Calu3 (cell line): ENCODE results near the gene PRPF40A. TPM values are rescaled to one million over a fixed set of nuclear protein-coding genes. Genes with fewer than 3 reads are reported as not detected.
A peak's percentile ranks its signal among the peaks of the same experiment; 100 is the strongest.

Experiments
- BruUV-seq: library from RNA; stranded (reverse); fragments of 400-500 nt; replicated peaks from 2 replicates; lab custom pipeline; 2021; lab: Mats Ljungman, UMichigan
- CTCF ChIA-PET: fragments of 300-600 bp; sonication (Branson Sonifier 250); formaldehyde crosslinking; loops from one replicate; lab custom pipeline; 2022; ENCODE audit warnings: antibody characterized with exemption; lab: Charles Lee
- DNase-seq: peaks from one replicate; pipeline ENCODE4 v3.0.0; 2022
- H3K27ac Mint-ChIP-seq: one replicate; pipeline ENCODE4 v1.8.0; 2022; ENCODE audit warnings: mixed read lengths; ENCODE audit not compliant: unreplicated experiment
- H3K27me3 Mint-ChIP-seq: one replicate; pipeline ENCODE4 v1.8.0; 2022; ENCODE audit warnings: mixed read lengths; ENCODE audit not compliant: unreplicated experiment
- H3K36me3 Mint-ChIP-seq: one replicate; pipeline ENCODE4 v1.8.0; 2022; ENCODE audit warnings: mild to moderate bottlenecking, moderate library complexity, mixed read lengths; ENCODE audit not compliant: insufficient read depth, unreplicated experiment
- H3K4me1 Mint-ChIP-seq: one replicate; pipeline ENCODE4 v1.8.0; 2022; ENCODE audit warnings: mild to moderate bottlenecking, low read depth, mixed read lengths; ENCODE audit not compliant: unreplicated experiment
- H3K4me3 Mint-ChIP-seq: one replicate; pipeline ENCODE4 v1.8.0; 2022; ENCODE audit warnings: mild to moderate bottlenecking, low read depth, moderate library complexity, mixed read lengths; ENCODE audit not compliant: unreplicated experiment
- H3K9me3 Mint-ChIP-seq: one replicate; pipeline ENCODE4 v1.8.0; 2022; ENCODE audit warnings: low read depth, mixed read lengths; ENCODE audit not compliant: unreplicated experiment
- CTCF ChIP-seq: fragments of 200-600 bp; IDR thresholded peaks from one replicate; pipeline ENCODE4 v1.8.0; 2022; ENCODE audit warnings: antibody characterized with exemption; ENCODE audit not compliant: unreplicated experiment
- intact Hi-C: fragments of 100-400 bp; cut with micrococcal nuclease; formaldehyde crosslinking; loops from one replicate; pipeline ENCODE4 v1.10.0; 2022; ENCODE audit not compliant: unreplicated experiment
- total RNA-seq: library from RNA; stranded (reverse); gene quantifications from 2 replicates; pipeline ENCODE4 v1.2.3, GENCODE V29; 2022

Gene PRPF40A
- total RNA-seq, 1 experiment from 2014 or later = 118 TPM

GRCh38 chr2:152694161-152694661 is 23.1 kb downstream of the PRPF40A start:
- Mint-ChIP-seq H3K27me3 (no peaks in the 10 kb centered on the region), H3K27ac (peak overlapping the region; percentile 76), H3K9me3 (no peaks in the 10 kb centered on the region), H3K36me3 (peaks cover 11% of the 10 kb centered on the region), H3K4me3 (peak overlapping the region; percentile 52), H3K4me1 (no peaks in the 10 kb centered on the region)
- BruUV-seq = no TSS peak
- DNase-seq = no peak
- TF ChIP-seq CTCF = no peak
- CTCF ChIA-PET = interaction anchor here (1.1 kb wide), 1 partner anchor 49 kb away, joined by 3 read pairs; no protein-coding TSS in a partner anchor
- intact Hi-C loops = loop anchor here (2.0 kb wide), 1 partner anchor 21 kb away; no protein-coding TSS in a partner anchor

GRCh38 chr2:152693033-152693432 is 24.2 kb downstream of the PRPF40A start:
- TF ChIP-seq CTCF = no peak

GRCh38 chr2:152686321-152686720 is 30.9 kb downstream of the PRPF40A start:
- Mint-ChIP-seq H3K27ac (no peak overlapping the region), H3K9me3 (no peaks in the 10 kb centered on the region), H3K4me1 (peaks cover 8% of the 10 kb centered on the region), H3K36me3 (peaks cover 20% of the 10 kb centered on the region), H3K4me3 (no peak overlapping the region), H3K27me3 (no peaks in the 10 kb centered on the region)
- no peak for DNase-seq
- CTCF ChIA-PET = no interaction called here
- BruUV-seq = no TSS peak
- no peak for TF ChIP-seq CTCF
- intact Hi-C loops = no loop called here

More at GRCh38 chr2:152693033-152693432, 24.2 kb downstream of the PRPF40A start:
- Mint-ChIP-seq H3K4me3 (no peak overlapping the region), H3K27ac (no peak overlapping the region), H3K36me3 (peaks cover 11% of the 10 kb centered on the region), H3K27me3 (no peaks in the 10 kb centered on the region), H3K9me3 (no peaks in the 10 kb centered on the region), H3K4me1 (no peaks in the 10 kb centered on the region)
- intact Hi-C loops = no loop called here
- no TSS peak for BruUV-seq
- CTCF ChIA-PET = no interaction called here
- no peak for DNase-seq

- no peak overlapping the region for H3K4me3 Mint-ChIP-seq
- peaks cover 8% of the 10 kb centered on the region for H3K4me1 Mint-ChIP-seq
- H3K27ac Mint-ChIP-seq = peak overlapping the region; percentile 4
- CTCF ChIA-PET = no interaction called here
- intact Hi-C loops = no loop called here
- no peak for TF ChIP-seq CTCF
- peaks cover 31% of the 10 kb centered on the region for H3K36me3 Mint-ChIP-seq
- no peaks in the 10 kb centered on the region for H3K9me3 Mint-ChIP-seq
- BruUV-seq = no TSS peak
- no peaks in the 10 kb centered on the region for H3K27me3 Mint-ChIP-seq
- DNase-seq = no peak
These were observed 33.9 kb downstream of the PRPF40A start for GRCh38 chr2:152683400-152683799.
